GM12875 (cell line): ENCODE measurements around the gene STAT6.

Experiments
- H3K4me3 ChIP-seq: one replicate; pipeline ENCODE4 v1.5.1; 2011; ENCODE audit warnings: low read depth, low read length, control low read depth
- TF ChIP-seq, protein P1 (sequence below): IDR thresholded peaks from 2 replicates; pipeline ENCODE4 v1.5.1; 2011; ENCODE audit warnings: low read depth, mild to moderate bottlenecking, control low read depth, inconsistent platforms, low read length, moderate library complexity, borderline replicate concordance; ENCODE audit not compliant: insufficient read depth

STAT6 gene

DNA sequence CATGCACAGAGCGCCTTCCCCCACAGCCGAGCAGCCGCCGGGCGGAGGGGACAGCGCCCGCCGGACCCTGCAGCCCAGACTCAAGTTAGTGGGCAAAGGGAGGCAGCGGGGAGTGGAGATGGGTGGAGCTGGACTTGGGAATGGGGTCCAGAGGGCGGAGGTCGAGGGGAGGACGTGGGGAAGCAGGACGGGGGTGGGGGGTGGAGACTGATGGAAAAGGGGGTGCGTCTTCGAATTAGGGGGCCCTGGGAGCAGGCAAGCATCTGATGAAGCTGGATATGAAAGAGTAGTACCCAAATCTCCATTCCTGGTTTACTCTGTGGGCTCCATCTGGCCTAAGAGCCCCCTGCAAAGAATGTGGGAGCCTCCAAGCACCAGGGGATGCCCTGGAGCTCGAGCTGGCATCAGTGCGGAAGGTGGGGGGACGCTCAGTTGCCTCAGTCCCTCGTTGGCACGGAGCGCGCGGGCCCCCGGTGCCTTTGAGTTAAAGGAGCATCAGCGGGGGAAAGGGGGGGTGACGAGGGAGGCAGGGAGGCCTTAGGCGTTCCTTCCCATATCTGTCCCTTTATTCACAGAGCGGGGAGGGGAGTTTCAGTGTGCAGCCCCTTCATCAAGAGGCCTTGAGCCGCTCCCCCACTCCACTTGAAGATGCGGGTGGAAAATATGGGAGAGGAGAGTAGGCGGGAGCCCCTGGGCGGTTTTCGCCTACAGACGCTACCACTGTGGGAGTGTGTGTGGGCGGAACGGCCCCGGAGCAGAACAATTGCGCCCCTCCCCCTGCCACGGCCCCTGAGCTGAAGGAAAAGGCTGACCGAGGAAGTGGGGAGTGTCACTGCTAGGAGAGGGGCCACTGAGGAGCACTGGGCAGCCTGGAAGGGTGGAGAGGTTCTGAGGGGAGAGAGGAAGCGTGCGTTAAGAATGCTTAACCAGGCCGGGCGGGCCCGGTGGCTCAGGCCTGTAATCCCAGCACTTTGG lies 21.6 kb downstream of the STAT6 start:
- peak overlapping the region; percentile 93 for H3K4me3 ChIP-seq
- TF ChIP-seq, protein P1, sequence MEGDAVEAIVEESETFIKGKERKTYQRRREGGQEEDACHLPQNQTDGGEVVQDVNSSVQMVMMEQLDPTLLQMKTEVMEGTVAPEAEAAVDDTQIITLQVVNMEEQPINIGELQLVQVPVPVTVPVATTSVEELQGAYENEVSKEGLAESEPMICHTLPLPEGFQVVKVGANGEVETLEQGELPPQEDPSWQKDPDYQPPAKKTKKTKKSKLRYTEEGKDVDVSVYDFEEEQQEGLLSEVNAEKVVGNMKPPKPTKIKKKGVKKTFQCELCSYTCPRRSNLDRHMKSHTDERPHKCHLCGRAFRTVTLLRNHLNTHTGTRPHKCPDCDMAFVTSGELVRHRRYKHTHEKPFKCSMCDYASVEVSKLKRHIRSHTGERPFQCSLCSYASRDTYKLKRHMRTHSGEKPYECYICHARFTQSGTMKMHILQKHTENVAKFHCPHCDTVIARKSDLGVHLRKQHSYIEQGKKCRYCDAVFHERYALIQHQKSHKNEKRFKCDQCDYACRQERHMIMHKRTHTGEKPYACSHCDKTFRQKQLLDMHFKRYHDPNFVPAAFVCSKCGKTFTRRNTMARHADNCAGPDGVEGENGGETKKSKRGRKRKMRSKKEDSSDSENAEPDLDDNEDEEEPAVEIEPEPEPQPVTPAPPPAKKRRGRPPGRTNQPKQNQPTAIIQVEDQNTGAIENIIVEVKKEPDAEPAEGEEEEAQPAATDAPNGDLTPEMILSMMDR, result no peak

GRCh38 chr12:57088354-57089270 lies 22.6 kb downstream of the STAT6 start, which contains the start of gene NAB2:
TSS of gene NAB2 (plus strand) at chr12:57089114. CDS start at chr12:57089272, 158 bp downstream.
- H3K4me3 ChIP-seq, result peak within 1 kb of the TSS; percentile 93
- TF ChIP-seq, protein P1, result no peak

GRCh38 chr12:57087691-57088353 lies 23.3 kb downstream of the STAT6 start:
- TF ChIP-seq, protein P1, result no peak
- peak overlapping the region; percentile 91 for H3K4me3 ChIP-seq

GRCh38 chr12:57087010-57087690 lies 24.0 kb downstream of the STAT6 start:
- TF ChIP-seq, protein P1, result no peak
- H3K4me3 ChIP-seq, result peak overlapping the region; percentile 91

DNA sequence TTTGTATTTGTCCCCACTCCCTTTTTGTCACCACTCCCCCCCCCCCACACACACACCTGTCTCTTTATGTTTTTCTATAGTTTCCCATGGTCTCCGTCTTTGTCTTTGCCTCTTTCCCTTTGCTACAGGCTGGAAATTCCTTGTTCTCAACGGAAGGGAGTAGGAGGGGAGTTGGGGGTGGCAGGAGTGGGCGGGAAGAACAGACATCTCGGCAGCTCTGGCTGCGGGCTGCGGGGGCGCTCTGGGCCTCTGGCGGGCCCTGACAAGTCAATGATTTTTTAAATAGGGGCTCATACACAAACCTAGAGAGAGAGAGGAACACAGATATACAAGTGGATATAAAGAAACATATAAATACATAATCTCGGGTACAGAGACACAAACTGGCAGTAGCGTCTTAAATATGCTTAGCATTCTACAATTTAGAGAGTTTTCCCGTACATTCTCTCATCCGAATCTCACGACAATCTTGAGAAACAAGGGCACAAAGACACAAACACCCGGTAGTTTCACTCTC lies 24.6 kb downstream of the STAT6 start:
- TF ChIP-seq, protein P1, result peak; percentile 39
- peak overlapping the region; percentile 91 for H3K4me3 ChIP-seq

- peak overlapping the region; percentile 91 for H3K4me3 ChIP-seq
Observed at GRCh38 chr12:57085999-57086492, 25.1 kb downstream of the STAT6 start.

More at GRCh38 chr12:57085999-57086492, 25.1 kb downstream of the STAT6 start:
- TF ChIP-seq, protein P1, result no peak
